Parathyroid adenoma (tissue), 2 donors: Measurements from ENCODE around the gene MEX3A.
"Not testable (repeated sequence)": the region's sequence is repeated elsewhere in the genome, so short reads cannot be mapped to it uniquely, and the experiment has no call there.

ENCODE experiments used
- H2AFZ ChIP-seq: fragments of 300-600 bp; sonication (generic); one replicate; pipeline ENCODE4 v1.7.0; 2017; ENCODE audit warnings: antibody characterized with exemption, mild to moderate bottlenecking
- H3K27ac ChIP-seq: fragments of 300-600 bp; sonication (generic); one replicate; pipeline ENCODE4 v1.7.0; 2017
- H3K27me3 ChIP-seq: fragments of 300-600 bp; sonication (generic); one replicate; pipeline ENCODE4 v1.7.0; 2017; ENCODE audit warnings: low read length; ENCODE audit not compliant: control insufficient read depth, insufficient read depth
- H3K36me3 ChIP-seq: fragments of 300-600 bp; sonication (generic); one replicate; pipeline ENCODE4 v1.7.0; 2017; ENCODE audit warnings: low read length; ENCODE audit not compliant: control insufficient read depth, insufficient read depth
- H3K4me1 ChIP-seq: fragments of 300-600 bp; sonication (generic); one replicate; pipeline ENCODE4 v1.7.0; 2017; ENCODE audit warnings: control low read depth
- H3K4me2 ChIP-seq: fragments of 300-600 bp; sonication (generic); one replicate; pipeline ENCODE4 v1.7.0; 2017; ENCODE audit warnings: low read length
- H3K4me3 ChIP-seq: fragments of 300-600 bp; sonication (generic); one replicate; pipeline ENCODE4 v1.7.0; 2017; ENCODE audit warnings: low read depth, low read length
- H3K79me2 ChIP-seq: fragments of 300-600 bp; sonication (generic); one replicate; pipeline ENCODE4 v1.7.0; 2017; ENCODE audit warnings: control low read depth
- H3K9ac ChIP-seq: fragments of 300-600 bp; sonication (generic); one replicate; pipeline ENCODE4 v1.7.0; 2017; ENCODE audit warnings: mild to moderate bottlenecking
- H3K9me3 ChIP-seq: fragments of 300-600 bp; sonication (generic); one replicate; pipeline ENCODE4 v1.7.0; 2017; ENCODE audit warnings: low read length; ENCODE audit not compliant: control insufficient read depth
- CTCF ChIP-seq: fragments of 300-600 bp; sonication (generic); IDR thresholded peaks from one replicate; pipeline ENCODE4 v1.7.0; 2017; ENCODE audit warnings: antibody characterized with exemption, mild to moderate bottlenecking
- donor health status: primary hyperparathyroidism.

MEX3A gene

DNA sequence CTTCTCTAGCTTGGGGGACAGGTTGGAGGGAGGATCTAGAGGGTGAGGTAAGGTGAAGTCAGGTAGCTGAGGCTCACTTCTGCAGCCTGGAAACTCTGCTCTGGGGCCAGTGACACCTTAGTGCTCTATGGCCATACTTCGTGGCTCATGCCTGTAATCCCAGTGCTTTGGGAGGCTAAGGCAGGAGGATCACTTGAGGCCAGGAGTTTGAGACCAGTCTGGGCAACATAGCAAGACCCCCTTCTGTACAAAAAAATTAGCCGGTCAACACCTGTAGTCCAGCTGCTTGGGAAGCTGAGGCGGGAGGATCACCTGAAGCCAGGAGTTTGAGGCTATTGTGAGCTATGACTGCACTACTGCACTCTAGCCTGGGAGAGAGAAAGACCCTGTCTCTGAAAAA, 38.1 kb upstream of the MEX3A start:
- Histone ChIP-seq H3K27ac (no peak overlapping the region), H2AFZ (no peak overlapping the region), H3K27me3 (no peaks in the 10 kb centered on the region), H3K9ac (no peak overlapping the region), H3K9me3 (no peaks in the 10 kb centered on the region), H3K79me2 (peaks cover 45% of the 10 kb centered on the region), H3K36me3 (no peaks in the 10 kb centered on the region), H3K4me2 (peak overlapping the region; percentile 28), H3K4me3 (no peak overlapping the region), H3K4me1 (peaks cover 22% of the 10 kb centered on the region)
- TF ChIP-seq CTCF = no peak

GRCh38 chr1:156119503-156120209, 37.4 kb upstream of the MEX3A start:
- H3K4me2 ChIP-seq = no peak overlapping the region
- no peaks in the 10 kb centered on the region for H3K27me3 ChIP-seq
- H3K27ac ChIP-seq = no peak overlapping the region
- TF ChIP-seq CTCF = no peak
- no peak overlapping the region for H2AFZ ChIP-seq
- H3K9me3 ChIP-seq = no peaks in the 10 kb centered on the region
- H3K36me3 ChIP-seq = no peaks in the 10 kb centered on the region
- peaks cover 43% of the 10 kb centered on the region for H3K79me2 ChIP-seq
- H3K4me1 ChIP-seq = peaks cover 22% of the 10 kb centered on the region
- H3K4me3 ChIP-seq = no peak overlapping the region
- H3K9ac ChIP-seq = no peak overlapping the region

DNA sequence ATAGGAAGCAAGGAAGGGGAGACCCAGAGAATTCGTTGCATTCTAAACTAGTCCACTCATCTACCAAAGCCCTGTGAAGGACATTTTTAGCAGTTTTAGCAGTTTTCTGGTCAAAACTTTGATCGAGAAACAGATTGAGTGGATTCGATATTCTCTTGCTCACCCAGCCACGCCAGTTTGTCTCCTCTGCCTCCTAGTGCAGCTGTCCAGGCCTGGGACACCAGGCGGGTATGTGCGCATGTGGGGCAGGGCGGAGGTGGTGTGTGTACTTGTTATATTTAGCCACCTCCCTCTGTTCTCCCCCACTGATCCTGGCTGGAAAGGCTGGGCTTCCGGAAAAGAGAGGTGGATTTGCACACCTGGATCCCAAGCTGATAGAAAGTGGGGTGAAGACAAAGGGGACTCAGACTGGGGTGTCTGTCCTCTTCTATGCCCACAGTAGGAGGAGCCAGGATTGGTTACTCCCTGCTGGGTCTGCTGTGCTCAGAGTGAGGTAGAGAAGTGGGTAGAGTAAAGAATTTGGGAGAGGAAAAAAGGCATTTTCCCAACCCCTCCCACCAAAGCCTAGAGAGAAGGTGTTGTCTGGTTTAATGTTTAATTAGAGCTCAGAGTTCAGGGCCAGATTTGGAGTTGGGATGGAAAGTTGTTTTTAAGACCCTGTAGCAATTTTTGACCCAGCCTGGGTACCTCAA, 36.1 kb upstream of the MEX3A start:
- no peaks in the 10 kb centered on the region for H3K27me3 ChIP-seq
- H3K4me1 ChIP-seq = peaks cover 15% of the 10 kb centered on the region
- H3K79me2 ChIP-seq = peaks cover 36% of the 10 kb centered on the region
- H3K4me2 ChIP-seq = peak overlapping the region; percentile 63
- H2AFZ ChIP-seq = peak overlapping the region; percentile 18
- H3K36me3 ChIP-seq = no peaks in the 10 kb centered on the region
- H3K27ac ChIP-seq = peak overlapping the region; percentile 49
- H3K9ac ChIP-seq = no peak overlapping the region
- TF ChIP-seq CTCF = no peak
- peak overlapping the region; percentile 53 for H3K4me3 ChIP-seq
- H3K9me3 ChIP-seq = no peaks in the 10 kb centered on the region

- peak overlapping the region; percentile 49 for H3K27ac ChIP-seq
- H3K36me3 ChIP-seq = no peaks in the 10 kb centered on the region
- H2AFZ ChIP-seq = no peak overlapping the region
- peaks cover 34% of the 10 kb centered on the region for H3K79me2 ChIP-seq
- H3K27me3 ChIP-seq = no peaks in the 10 kb centered on the region
- H3K9ac ChIP-seq = no peak overlapping the region
- peaks cover 7% of the 10 kb centered on the region for H3K4me1 ChIP-seq
- H3K9me3 ChIP-seq = no peaks in the 10 kb centered on the region
- H3K4me3 ChIP-seq = peak overlapping the region; percentile 53
- no peak for TF ChIP-seq CTCF
- peak overlapping the region; percentile 63 for H3K4me2 ChIP-seq
These were observed 35.3 kb upstream of the MEX3A start for GRCh38 chr1:156117414-156118176.

GRCh38 chr1:156116731-156117130, 34.5 kb upstream of the MEX3A start:
- not testable (repeated sequence) for H3K9ac ChIP-seq, H2AFZ ChIP-seq, H3K9me3 ChIP-seq, H3K4me1 ChIP-seq, H3K27me3 ChIP-seq, H3K36me3 ChIP-seq
- peak overlapping the region; percentile 100 for H3K4me3 ChIP-seq
- H3K4me2 ChIP-seq = peak overlapping the region; percentile 78
- H3K79me2 ChIP-seq = peaks cover 34% of the 10 kb centered on the region
- H3K27ac ChIP-seq = peak overlapping the region; percentile 32
